ENCODE data around the gene PRAMEF1.

GRCh38 chr1:12754738-12755137 lies 36.5 kb upstream of the PRAMEF1 start:
- no peak for TF ChIP-seq CTCF (IDR thresholded peaks at IDR 0.05)
- TF ChIP-seq POLR2A (IDR thresholded peaks at IDR 0.05): no peak

Measured in heart left ventricle (tissue), 13 donors.